Neural crest cell (in vitro differentiated cells): ENCODE data around the gene SPIC. TPM values are rescaled to one million over a fixed set of nuclear protein-coding genes. Genes with fewer than 3 reads are reported as not detected.
"Not testable (repeated sequence)": the region's sequence is repeated elsewhere in the genome, so short reads cannot be mapped to it uniquely, and the experiment has no call there.

ENCODE experiments used
- DNase-seq: peaks from one replicate; pipeline ENCODE4 v3.0.0; 2021; ENCODE audit warnings: low read depth, mixed read lengths, low spot score
- H3K27ac Mint-ChIP-seq: one replicate; pipeline ENCODE4 v1.8.0; 2021; ENCODE audit warnings: mild to moderate bottlenecking, mixed read lengths; ENCODE audit not compliant: unreplicated experiment
- H3K27me3 Mint-ChIP-seq: 2 replicates; pipeline ENCODE4 v1.8.0; 2021; ENCODE audit warnings: low read depth, mild to moderate bottlenecking, mixed read lengths
- H3K36me3 Mint-ChIP-seq: 2 replicates; pipeline ENCODE4 v1.8.0; 2021; ENCODE audit warnings: low read depth, mild to moderate bottlenecking, mixed read lengths
- H3K4me1 Mint-ChIP-seq: 2 replicates; pipeline ENCODE4 v1.8.0; 2021; ENCODE audit warnings: mixed read lengths
- H3K4me3 Mint-ChIP-seq: one replicate; pipeline ENCODE4 v1.8.0; 2021; ENCODE audit warnings: mild to moderate bottlenecking, mixed read lengths
- H3K9me3 Mint-ChIP-seq: 2 replicates; pipeline ENCODE4 v1.8.0; 2021; ENCODE audit warnings: mixed read lengths
- total RNA-seq: library from RNA; stranded (reverse); gene quantifications from 2 replicates; pipeline ENCODE4 v1.2.1, GENCODE V29; 2021
- TF ChIP-seq, protein P1 (sequence below): fragments of 200-600 bp; sonication (generic); conservative IDR thresholded peaks from 2 replicates; pipeline ENCODE4 v1.5.0; 2021; ENCODE audit warnings: antibody characterized with exemption, mild to moderate bottlenecking

SPIC gene
- total RNA-seq, 1 donor from 2014 or later = not detected

DNA sequence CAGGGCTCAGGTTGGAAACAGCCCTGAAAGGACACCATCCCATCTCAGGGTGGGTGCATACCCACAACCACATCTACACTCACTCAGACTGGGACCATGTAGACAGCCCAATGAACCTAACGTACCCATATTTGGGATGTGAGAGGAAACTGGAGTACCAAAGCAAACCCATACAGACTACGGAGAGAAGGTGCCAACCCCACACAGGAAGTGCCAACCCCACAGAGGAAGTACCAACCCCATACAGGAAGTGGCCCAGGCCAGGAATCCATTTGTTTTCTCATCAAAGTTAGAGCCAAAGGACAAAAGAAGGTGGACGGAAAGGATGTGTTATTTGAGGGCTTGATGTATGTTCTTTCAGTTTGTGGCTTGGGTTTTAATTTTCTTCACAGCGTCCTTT lies 19.5 kb upstream of the SPIC start:
- Mint-ChIP-seq H3K9me3 (peaks cover 6% of the 10 kb centered on the region), H3K36me3 (peaks cover 3% of the 10 kb centered on the region), H3K4me3 (no peak overlapping the region), H3K27ac (no peak overlapping the region), H3K27me3 (no peaks in the 10 kb centered on the region), H3K4me1 (no peaks in the 10 kb centered on the region)
- TF ChIP-seq, protein P1, sequence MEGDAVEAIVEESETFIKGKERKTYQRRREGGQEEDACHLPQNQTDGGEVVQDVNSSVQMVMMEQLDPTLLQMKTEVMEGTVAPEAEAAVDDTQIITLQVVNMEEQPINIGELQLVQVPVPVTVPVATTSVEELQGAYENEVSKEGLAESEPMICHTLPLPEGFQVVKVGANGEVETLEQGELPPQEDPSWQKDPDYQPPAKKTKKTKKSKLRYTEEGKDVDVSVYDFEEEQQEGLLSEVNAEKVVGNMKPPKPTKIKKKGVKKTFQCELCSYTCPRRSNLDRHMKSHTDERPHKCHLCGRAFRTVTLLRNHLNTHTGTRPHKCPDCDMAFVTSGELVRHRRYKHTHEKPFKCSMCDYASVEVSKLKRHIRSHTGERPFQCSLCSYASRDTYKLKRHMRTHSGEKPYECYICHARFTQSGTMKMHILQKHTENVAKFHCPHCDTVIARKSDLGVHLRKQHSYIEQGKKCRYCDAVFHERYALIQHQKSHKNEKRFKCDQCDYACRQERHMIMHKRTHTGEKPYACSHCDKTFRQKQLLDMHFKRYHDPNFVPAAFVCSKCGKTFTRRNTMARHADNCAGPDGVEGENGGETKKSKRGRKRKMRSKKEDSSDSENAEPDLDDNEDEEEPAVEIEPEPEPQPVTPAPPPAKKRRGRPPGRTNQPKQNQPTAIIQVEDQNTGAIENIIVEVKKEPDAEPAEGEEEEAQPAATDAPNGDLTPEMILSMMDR = no peak
- no peak for DNase-seq

DNA sequence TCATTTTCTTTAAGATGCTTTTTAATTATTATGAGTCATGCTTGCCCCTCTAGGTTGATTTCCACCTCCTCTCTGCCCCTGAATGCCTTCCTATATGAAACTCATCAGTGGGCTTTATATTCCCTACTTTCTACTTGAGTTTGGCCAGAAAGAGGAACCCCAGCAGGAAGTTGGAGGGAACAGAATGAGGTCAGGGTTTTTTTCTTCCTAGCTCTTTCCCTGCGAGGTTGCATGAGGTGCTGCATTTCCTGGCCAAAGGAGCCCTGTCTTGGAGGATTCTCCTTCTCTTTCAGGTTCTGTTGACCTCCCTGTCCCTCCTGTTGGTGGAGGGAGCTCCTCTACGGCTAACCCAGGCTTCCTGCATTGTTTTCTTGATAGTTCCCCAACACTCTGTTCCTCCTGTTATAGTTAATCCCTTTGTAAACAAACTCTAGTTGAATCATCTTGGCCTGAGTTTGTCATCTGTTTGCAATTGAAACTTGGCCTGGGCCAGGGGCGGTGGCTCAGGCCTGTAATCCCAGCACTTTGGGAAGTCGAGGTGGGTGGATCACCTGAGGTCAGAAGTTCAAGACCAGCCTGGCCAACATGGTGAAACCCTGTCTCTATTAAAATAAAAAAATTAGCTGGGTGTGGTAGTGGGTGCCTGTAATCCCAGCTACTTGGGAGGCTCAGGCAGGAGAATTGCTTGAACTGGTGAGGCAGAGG lies 15.3 kb upstream of the SPIC start:
- Mint-ChIP-seq H3K36me3 (peaks cover 3% of the 10 kb centered on the region), H3K27ac (no peak overlapping the region), H3K9me3 (peaks cover 6% of the 10 kb centered on the region), H3K4me1 (no peaks in the 10 kb centered on the region), H3K27me3 (no peaks in the 10 kb centered on the region), H3K4me3 (no peak overlapping the region)
- TF ChIP-seq, protein P1 = no peak
- DNase-seq = no peak

DNA sequence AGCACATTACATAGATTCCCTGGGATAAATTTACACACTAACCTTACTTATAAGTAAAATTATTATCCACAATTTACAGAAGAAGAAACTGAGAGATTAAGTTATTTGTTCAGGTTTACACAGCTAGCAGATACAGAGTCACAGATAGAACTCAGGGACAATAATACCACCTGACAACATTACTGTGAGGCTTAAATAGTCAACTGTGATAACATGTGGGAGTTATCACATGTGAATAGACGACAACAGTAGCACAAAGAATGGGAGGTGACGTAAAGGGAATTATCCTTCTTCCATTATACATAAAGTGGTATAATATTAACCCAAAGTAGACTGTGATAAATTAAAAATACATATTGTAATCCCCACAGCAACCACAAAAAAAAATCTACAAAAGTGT lies 6.2 kb upstream of the SPIC start:
- TF ChIP-seq, protein P1 = no peak
- Mint-ChIP-seq H3K4me1 (no peaks in the 10 kb centered on the region), H3K27me3 (no peaks in the 10 kb centered on the region), H3K36me3 (no peaks in the 10 kb centered on the region), H3K27ac (no peak overlapping the region), H3K9me3 (no peaks in the 10 kb centered on the region), H3K4me3 (no peak overlapping the region)
- DNase-seq = no peak

DNA sequence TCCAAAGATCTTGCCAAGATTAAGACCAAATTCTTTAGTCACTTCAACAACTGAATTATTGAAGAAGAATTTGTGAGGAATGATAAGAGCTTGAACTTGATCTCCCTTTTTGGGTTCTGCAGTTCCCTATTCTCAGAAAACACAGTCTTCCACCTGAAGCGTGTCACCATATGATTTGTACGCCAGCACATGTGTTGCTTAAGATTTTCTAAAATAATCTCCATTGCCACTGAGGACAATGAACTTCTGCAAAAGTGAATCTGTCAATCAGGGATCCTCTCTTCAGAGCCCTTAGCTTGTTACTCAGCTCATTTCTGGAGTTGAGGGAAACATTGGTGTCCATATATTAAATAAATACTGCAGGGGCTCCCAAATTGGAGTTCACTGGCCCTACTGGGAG lies 4.2 kb upstream of the SPIC start:
- H3K27me3 Mint-ChIP-seq = no peaks in the 10 kb centered on the region
- H3K9me3 Mint-ChIP-seq = no peaks in the 10 kb centered on the region
- DNase-seq = no peak
- no peaks in the 10 kb centered on the region for H3K4me1 Mint-ChIP-seq
- H3K4me3 Mint-ChIP-seq = no peak overlapping the region
- H3K27ac Mint-ChIP-seq = no peak overlapping the region
- TF ChIP-seq, protein P1 = no peak
- no peaks in the 10 kb centered on the region for H3K36me3 Mint-ChIP-seq

DNA sequence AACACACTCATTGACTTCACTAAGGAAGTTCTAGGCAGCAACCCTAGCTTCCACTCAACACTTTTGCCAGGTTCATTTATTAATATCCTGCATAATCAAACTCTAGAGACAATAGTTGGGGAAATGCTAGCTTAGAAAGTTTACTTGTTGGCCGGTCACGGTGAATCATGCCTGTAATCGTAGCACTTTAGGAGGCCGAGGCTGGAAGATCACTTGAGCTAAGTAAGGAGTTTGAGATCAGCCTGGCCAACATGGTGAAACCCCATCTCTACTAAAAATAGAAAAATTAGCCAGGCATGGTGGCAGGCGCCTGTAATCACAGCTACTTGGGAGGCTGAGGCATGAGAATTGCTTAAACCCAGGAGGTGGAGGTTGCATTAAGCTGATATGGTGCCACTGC lies 3.3 kb upstream of the SPIC start:
- H3K27me3 Mint-ChIP-seq, H3K27ac Mint-ChIP-seq, H3K36me3 Mint-ChIP-seq, H3K4me3 Mint-ChIP-seq, H3K4me1 Mint-ChIP-seq, H3K9me3 Mint-ChIP-seq, DNase-seq: not testable (repeated sequence)

DNA sequence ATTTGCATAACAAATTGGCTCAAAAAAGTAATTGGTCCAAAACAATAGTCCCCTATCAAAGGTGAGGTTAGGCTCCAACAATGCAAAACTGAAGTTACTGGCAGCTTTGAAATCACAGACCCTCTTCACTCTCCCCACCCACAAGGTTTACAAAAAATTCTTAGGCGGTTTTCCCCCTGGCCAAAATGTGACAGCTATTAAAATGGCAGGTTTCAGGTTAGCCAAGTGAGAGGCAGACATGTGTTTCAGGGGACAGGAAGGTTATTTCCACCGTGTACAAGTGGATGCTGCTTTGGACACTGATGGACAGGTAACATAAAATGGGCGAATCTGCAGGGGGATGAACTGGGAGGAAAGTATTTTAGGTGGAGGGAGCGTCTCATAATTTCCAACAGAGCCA lies 888 bp upstream of the SPIC start:
- TF ChIP-seq, protein P1 = no peak
- Mint-ChIP-seq H3K27ac (no peak overlapping the region), H3K36me3 (no peaks in the 10 kb centered on the region), H3K27me3 (no peaks in the 10 kb centered on the region), H3K9me3 (no peaks in the 10 kb centered on the region), H3K4me1 (no peaks in the 10 kb centered on the region), H3K4me3 (no peak overlapping the region)
- DNase-seq = no peak
